Keratinocyte (primary cell): ENCODE measurements around the gene ZBTB39. TPM values are rescaled to one million over a fixed set of nuclear protein-coding genes. Genes with fewer than 3 reads are reported as not detected.
"Not testable (repeated sequence)": the region's sequence is repeated elsewhere in the genome, so short reads cannot be mapped to it uniquely, and the experiment has no call there.

Experiments used
- DNase-seq: peaks from one replicate; pipeline ENCODE4 v3.0.0-alpha.2; 2011; ENCODE audit warnings: low read depth, missing footprints, low spot score
- FAIRE-seq: peaks from 2 replicates; lab custom pipeline; 2011; peaks lifted over from hg19 to GRCh38; lab: Jason Lieb, UNC
- H2AFZ ChIP-seq: 2 replicates; pipeline ENCODE4 v1.6.0; 2012; ENCODE audit warnings: low read length, control low read depth, inconsistent platforms; ENCODE audit not compliant: control insufficient read depth
- H3K27ac ChIP-seq: 2 replicates; pipeline ENCODE4 v1.5.1; 2011; ENCODE audit warnings: low read length; ENCODE audit not compliant: control insufficient read depth, insufficient read depth
- H3K27me3 ChIP-seq: 3 replicates; pipeline ENCODE4 v1.6.0; 2011; ENCODE audit warnings: low read length; ENCODE audit not compliant: control insufficient read depth, insufficient read depth; ENCODE audit errors: extremely low read depth
- H3K36me3 ChIP-seq, 2 experiments: 2 replicates in 1 of 2; 3 replicates in 1 of 2; pipeline ENCODE4 v1.5.1; 2011; ENCODE audit warnings: low read length in 2 of 2, mild to moderate bottlenecking in 1 of 2; ENCODE audit not compliant: control insufficient read depth in 2 of 2, insufficient read depth in 2 of 2; ENCODE audit errors: extremely low read depth in 1 of 2
- H3K4me1 ChIP-seq: 3 replicates; pipeline ENCODE4 v1.5.1; 2011; ENCODE audit warnings: low read length; ENCODE audit not compliant: control insufficient read depth, insufficient read depth; ENCODE audit errors: extremely low read depth
- H3K4me2 ChIP-seq: 3 replicates; pipeline ENCODE4 v1.6.0; 2011; ENCODE audit warnings: low read depth, low read length; ENCODE audit not compliant: control insufficient read depth, insufficient read depth; ENCODE audit errors: extremely low read depth
- H3K4me3 ChIP-seq, 3 experiments: fragments of 200-600 bp in 1 of 3; sonication (generic) in 1 of 3; 2 replicates in 2 of 3; 3 replicates in 1 of 3; pipeline ENCODE4 v1.5.1; 2011 to 2016; ENCODE audit warnings: low read length in 3 of 3, mild to moderate bottlenecking in 3 of 3, control low read depth in 2 of 3, inconsistent platforms in 1 of 3, low read depth in 1 of 3, mixed read lengths in 1 of 3, mixed run types in 1 of 3, moderate library complexity in 1 of 3; ENCODE audit not compliant: control insufficient read depth in 2 of 3, insufficient read depth in 2 of 3; ENCODE audit errors: extremely low read depth in 1 of 3
- H3K79me2 ChIP-seq: 2 replicates; pipeline ENCODE4 v1.6.0; 2012; ENCODE audit warnings: low read length; ENCODE audit not compliant: control insufficient read depth, insufficient read depth
- H3K9ac ChIP-seq: 3 replicates; pipeline ENCODE4 v1.6.0; 2011; ENCODE audit warnings: low read length; ENCODE audit not compliant: control insufficient read depth, insufficient read depth; ENCODE audit errors: extremely low read depth
- H3K9me1 ChIP-seq: 3 replicates; pipeline ENCODE4 v1.6.0; 2011; ENCODE audit warnings: low read length; ENCODE audit not compliant: control insufficient read depth, insufficient read depth; ENCODE audit errors: extremely low read depth
- H3K9me3 ChIP-seq: 2 replicates; pipeline ENCODE4 v1.5.1; 2012; ENCODE audit warnings: low read depth, low read length; ENCODE audit not compliant: control insufficient read depth
- H4K20me1 ChIP-seq: 3 replicates; pipeline ENCODE4 v1.6.0; 2011; ENCODE audit warnings: low read length; ENCODE audit not compliant: control insufficient read depth, insufficient read depth; ENCODE audit errors: extremely low read depth
- CTCF ChIP-seq, 3 experiments: IDR thresholded peaks in 1 of 3; conservative IDR thresholded peaks in 1 of 3; optimal IDR thresholded peaks in 1 of 3; 2 replicates in 2 of 3; 3 replicates in 1 of 3; pipeline versions ENCODE3 to v1.5.1; 2011; ENCODE audit warnings: low read length in 3 of 3, mild to moderate bottlenecking in 3 of 3, moderate library complexity in 2 of 3, control low read depth in 1 of 3, inconsistent platforms in 1 of 3; ENCODE audit not compliant: insufficient read depth in 2 of 3; ENCODE audit errors: extremely low read depth in 1 of 3
- EZH2 ChIP-seq: IDR thresholded peaks from one replicate; pipeline ENCODE4 v1.6.1; 2012; ENCODE audit warnings: inconsistent platforms, mild to moderate bottlenecking, low read length, moderate library complexity
- dilution Hi-C: fragments of 300-500 bp; cut with MboI; formaldehyde crosslinking; loops from one replicate; pipeline ENCODE4 v1.7.0; 2020; ENCODE audit warnings: low sequenced_read_pairs; ENCODE audit not compliant: extremely low pct_ligation_motif_present
- polyA minus RNA-seq, 3 experiments: library from RNA; depleted of rRNA, polyadenylated mRNA; stranded (reverse); fragments of >200 nt; gene quantifications; 1 replicate in 1 of 3; 2 replicates in 1 of 3; 3 replicates in 1 of 3; pipeline ENCODE4 v1.2.3, GENCODE V29; 2011
- polyA plus RNA-seq, 5 experiments: library from polyadenylated mRNA; depleted of rRNA in 3 of 5; stranded (reverse) in 3 of 5; stranded (forward) in 1 of 5; unstranded in 1 of 5; fragments of >200 nt; gene quantifications; 1 replicate in 1 of 5; 2 replicates in 3 of 5; 3 replicates in 1 of 5; pipeline versions ENCODE4 v1.2.1 to v1.2.3, GENCODE V29; 2011 to 2012; ENCODE audit warnings: missing spikeins in 2 of 5, low read depth in 1 of 5, low replicate concordance in 1 of 5

ZBTB39 gene
- polyA plus RNA-seq: 3.4 to 5.4 TPM (median 4.1 TPM) in 3 replicates
- 0.42 TPM for polyA plus RNA-seq (2011; ENCODE audit: low read depth)
- 2.6 and 3.3 TPM in 2 replicates for polyA plus RNA-seq (2011; cell fraction: cytosol; rRNA removed)
- polyA plus RNA-seq (2011; cell fraction: nucleus; rRNA removed): 6.0 and 7.3 TPM in 2 replicates
- polyA plus RNA-seq (2012; ENCODE audit: low replicate concordance): 2.1 and 3.3 TPM in 2 replicates
- 5.9 to 7.9 TPM (median 6.9 TPM) in 3 replicates for polyA minus RNA-seq
- polyA minus RNA-seq (2011; cell fraction: cytosol; rRNA and poly(A)+ RNA removed): 2.5 TPM
- 5.8 and 9.4 TPM in 2 replicates for polyA minus RNA-seq (2011; cell fraction: nucleus; rRNA and poly(A)+ RNA removed)

GRCh38 chr12:57005980-57006808 is at the start of gene ZBTB39:
Gene ZBTB39 (minus strand): TSS chr12:57006546. CDS start chr12:57004917, 1,629 bp downstream.
- no peaks in the 10 kb centered on the region for H3K27me3 ChIP-seq
- H2AFZ ChIP-seq: peak within 1 kb of the TSS; percentile 57
- H3K9me3 ChIP-seq: no peaks in the 10 kb centered on the region
- no peak for FAIRE-seq
- H3K4me3 ChIP-seq: peak within 1 kb of the TSS; percentile 79 to 85 (median 81)
- dilution Hi-C loops: loop anchor here (10.0 kb wide), 1 partner anchor 251 kb away; the partner anchor contains the start of gene PRIM1
- H4K20me1 ChIP-seq: no peaks in the 10 kb centered on the region
- H3K4me2 ChIP-seq: peak within 1 kb of the TSS; percentile 86
- H3K4me1 ChIP-seq: peaks cover 6% of the 10 kb centered on the region
- peaks cover 14 to 23% of the 10 kb centered on the region in 2 experiments for H3K36me3 ChIP-seq
- H3K27ac ChIP-seq: peak within 1 kb of the TSS; percentile 38
- H3K79me2 ChIP-seq: peaks cover 23% of the 10 kb centered on the region
- DNase-seq: no peak
- no peaks in the 10 kb centered on the region for H3K9me1 ChIP-seq
- TF ChIP-seq CTCF (optimal IDR thresholded peaks at IDR 0.05 in 1 of 3, IDR thresholded peaks at IDR 0.05 in 1 of 3, conservative IDR thresholded peaks at IDR 0.05 in 1 of 3; ENCODE audit: extremely low read depth in 1 of 3, insufficient read depth in 2 of 3, low read length in 3 of 3) (peak in 2 of 3 experiments; percentile 46 to 70), EZH2 (no peak)
- H3K9ac ChIP-seq: peak within 1 kb of the TSS; percentile 76

GRCh38 chr12:57055824-57056223 is 49.5 kb upstream of the ZBTB39 start:
- Histone ChIP-seq H3K79me2 (no peaks in the 10 kb centered on the region), H3K27me3 (no peaks in the 10 kb centered on the region), H3K9me1 (no peaks in the 10 kb centered on the region), H3K4me2 (no peak overlapping the region), H3K9ac (no peak overlapping the region), H3K9me3 (no peaks in the 10 kb centered on the region), H3K36me3 (peaks cover 12 to 26% of the 10 kb centered on the region in 2 experiments), H2AFZ (no peak overlapping the region), H4K20me1 (no peaks in the 10 kb centered on the region), H3K4me3 (no peak overlapping the region), H3K4me1 (no peaks in the 10 kb centered on the region), H3K27ac (no peak overlapping the region)
- FAIRE-seq (no peak), DNase-seq (no peak)
- dilution Hi-C loops: no loop called here
- TF ChIP-seq EZH2 (no peak), CTCF (optimal IDR thresholded peaks at IDR 0.05 in 1 of 3, IDR thresholded peaks at IDR 0.05 in 1 of 3, conservative IDR thresholded peaks at IDR 0.05 in 1 of 3; ENCODE audit: extremely low read depth in 1 of 3, insufficient read depth in 2 of 3, low read length in 3 of 3) (no peak)

GRCh38 chr12:57053901-57054300 is 47.6 kb upstream of the ZBTB39 start:
- DNase-seq, H3K9me3 ChIP-seq, H3K4me3 ChIP-seq, H3K9me1 ChIP-seq, H3K27ac ChIP-seq, H3K79me2 ChIP-seq, FAIRE-seq, H3K4me1 ChIP-seq, H3K27me3 ChIP-seq, dilution Hi-C loops, H3K4me2 ChIP-seq, H4K20me1 ChIP-seq, H3K9ac ChIP-seq, H2AFZ ChIP-seq: not testable (repeated sequence)
- peaks cover 7 to 18% of the 10 kb centered on the region in 2 experiments for H3K36me3 ChIP-seq
